Measurements from ENCODE around the gene CENPX. TPM values are rescaled to one million over a fixed set of nuclear protein-coding genes. Genes with fewer than 3 reads are reported as not detected.

CENPX gene
- total and polyA plus RNA-seq, 2 of the 13 experiments (the other 11 are each of a cell fraction or from before 2014, with no cell fraction given) = 92.7 to 170 TPM

GRCh38 chr17:81998691-81999438 is 23.8 kb downstream of the CENPX start (continued):
- TF ChIP-seq SPEN (CRISPR knock-in tag; IDR thresholded peaks at IDR 0.05; ENCODE audit: low read depth) (no peak), ZNF607 (CRISPR knock-in tag; IDR thresholded peaks at IDR 0.05; ENCODE audit: borderline replicate concordance) (0 out of 2 replicates have a peak, but pooled peaks have one; percentile 49), NR3C1 (CRISPR knock-in tag; IDR thresholded peaks at IDR 0.05) (no peak), ZBTB8A (CRISPR knock-in tag; IDR thresholded peaks at IDR 0.05; ENCODE audit: borderline replicate concordance, low read depth) (0 out of 2 replicates have a peak, but pooled peaks have one; percentile 4), ZC3H4 (CRISPR knock-in tag; IDR thresholded peaks at IDR 0.05; ENCODE audit: borderline replicate concordance) (peak; percentile 92), FOXK1 (CRISPR knock-in tag; IDR thresholded peaks at IDR 0.05; ENCODE audit: borderline replicate concordance, low read depth) (peak; percentile 16), ZNF644 (CRISPR knock-in tag; IDR thresholded peaks at IDR 0.05; ENCODE audit: low read depth) (no peak), AGO1 (IDR thresholded peaks at IDR 0.05; ENCODE audit: low read depth, low read length, poor library complexity, severe bottlenecking) (peak; percentile 46), MXD3 (CRISPR knock-in tag; IDR thresholded peaks at IDR 0.05) (peak; percentile 43; the same call in 1 of the 2 replicates), ZNF691 (CRISPR knock-in tag; IDR thresholded peaks at IDR 0.05; ENCODE audit: borderline replicate concordance, low read depth) (peak; percentile 73), ZKSCAN1 (IDR thresholded peaks at IDR 0.05; ENCODE audit: low read length) (no peak), GTF2F1 (IDR thresholded peaks at IDR 0.05; ENCODE audit: low read length) (no peak), TARDBP (CRISPR knock-in tag; IDR thresholded peaks at IDR 0.05) (no peak), ZNF160 (CRISPR knock-in tag; IDR thresholded peaks at IDR 0.05) (no peak), KIAA2018 (CRISPR knock-in tag; IDR thresholded peaks at IDR 0.05; ENCODE audit: borderline replicate concordance) (no peak), ONECUT2 (CRISPR knock-in tag; IDR thresholded peaks at IDR 0.05) (no peak), SKI (IDR thresholded peaks at IDR 0.05; ENCODE audit: partially characterized antibody) (no peak)

All from HepG2 (cell line).